Measurements from ENCODE around the gene ZSCAN20.

DNA sequence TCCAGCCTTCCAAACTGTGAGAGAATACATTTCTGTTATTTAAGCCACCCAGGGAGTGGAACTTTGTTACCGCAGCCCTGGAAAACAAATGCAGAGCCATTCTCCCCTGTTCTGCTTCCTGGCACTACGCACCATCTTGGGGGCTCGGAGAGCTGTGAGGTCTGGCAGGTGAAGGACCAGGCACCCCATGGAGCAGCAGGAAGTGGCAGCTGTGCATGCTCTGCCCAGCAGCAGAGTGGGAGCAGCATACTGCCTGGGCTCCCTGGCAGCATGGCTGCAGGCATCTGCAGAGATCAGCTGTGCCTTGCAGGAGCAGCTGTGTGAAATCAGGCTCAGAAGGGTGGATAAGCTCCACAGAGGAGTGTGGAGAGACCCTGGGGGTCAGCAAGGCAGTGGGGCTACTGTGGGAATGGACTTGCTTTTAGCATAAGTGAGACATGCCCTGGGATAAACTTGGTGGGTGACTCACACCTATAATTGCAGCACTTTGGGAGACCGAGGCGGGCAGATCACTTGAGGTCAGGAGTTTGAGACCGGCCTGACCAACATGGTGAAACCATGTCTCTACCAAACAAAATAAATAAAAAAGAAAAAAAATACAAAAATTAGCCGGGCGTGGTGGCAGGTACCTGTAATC lies 17.7 kb upstream of the ZSCAN20 start:
- TF ChIP-seq, protein P1, sequence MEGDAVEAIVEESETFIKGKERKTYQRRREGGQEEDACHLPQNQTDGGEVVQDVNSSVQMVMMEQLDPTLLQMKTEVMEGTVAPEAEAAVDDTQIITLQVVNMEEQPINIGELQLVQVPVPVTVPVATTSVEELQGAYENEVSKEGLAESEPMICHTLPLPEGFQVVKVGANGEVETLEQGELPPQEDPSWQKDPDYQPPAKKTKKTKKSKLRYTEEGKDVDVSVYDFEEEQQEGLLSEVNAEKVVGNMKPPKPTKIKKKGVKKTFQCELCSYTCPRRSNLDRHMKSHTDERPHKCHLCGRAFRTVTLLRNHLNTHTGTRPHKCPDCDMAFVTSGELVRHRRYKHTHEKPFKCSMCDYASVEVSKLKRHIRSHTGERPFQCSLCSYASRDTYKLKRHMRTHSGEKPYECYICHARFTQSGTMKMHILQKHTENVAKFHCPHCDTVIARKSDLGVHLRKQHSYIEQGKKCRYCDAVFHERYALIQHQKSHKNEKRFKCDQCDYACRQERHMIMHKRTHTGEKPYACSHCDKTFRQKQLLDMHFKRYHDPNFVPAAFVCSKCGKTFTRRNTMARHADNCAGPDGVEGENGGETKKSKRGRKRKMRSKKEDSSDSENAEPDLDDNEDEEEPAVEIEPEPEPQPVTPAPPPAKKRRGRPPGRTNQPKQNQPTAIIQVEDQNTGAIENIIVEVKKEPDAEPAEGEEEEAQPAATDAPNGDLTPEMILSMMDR (IDR thresholded peaks at IDR 0.05 in 4 of 5, conservative IDR thresholded peaks at IDR 0.05 in 1 of 5), result no peak
- TF ChIP-seq POLR2A (IDR thresholded peaks at IDR 0.05), result no peak

All from gastrocnemius medialis (tissue), 4 donors.